ENCODE measurements around the gene LIMK1. TPM values are rescaled to one million over a fixed set of nuclear protein-coding genes. Genes with fewer than 3 reads are reported as not detected.

Gene LIMK1
- total RNA-seq, 1 experiment from 2014 or later, result 63.8 TPM

GRCh38 chr7:74093671-74094223 is 10.1 kb downstream of the LIMK1 start:
- H2AFZ ChIP-seq (ENCODE audit: low read length), result no peak overlapping the region
- H3K14ac ChIP-seq (ENCODE audit: insufficient read depth, low read length), result no peak overlapping the region; the same call in 1 of the 2 replicates
- no peak overlapping the region for H2BK15ac ChIP-seq (ENCODE audit: low read depth, low read length)
- no peak overlapping the region for H3K18ac ChIP-seq (ENCODE audit: insufficient read length, low read depth, low read length)
- no peaks in the 10 kb centered on the region for H3K27me3 ChIP-seq (ENCODE audit: insufficient read depth, low read length)
- no peak overlapping the region for H3K56ac ChIP-seq (ENCODE audit: insufficient read length, low read depth, low read length)
- Mint-ChIP-seq H3K27ac (peak overlapping the region; percentile 95 to 97 (median 95); a peak in 6 of 7 replicates), H3K27me3 (ENCODE audit: low read depth) (no peaks in the 10 kb centered on the region), H3K36me3 (ENCODE audit: insufficient read depth in 1 of 3, low read depth in 3 of 3) (peaks cover 32 to 37% (median 37%) of the 10 kb centered on the region in 3 experiments), H3K4me1 (peaks cover 26% of the 10 kb centered on the region in 2 experiments), H3K9me3 (peaks cover 9 to 12% of the 10 kb centered on the region in 2 experiments), H3K4me3 (peak overlapping the region; percentile 49 to 77)
- no peak overlapping the region for H3K4ac ChIP-seq (ENCODE audit: low read depth, low read length)
- H3K4me1 ChIP-seq (ENCODE audit: insufficient read depth, low read length), result peaks cover 6% of the 10 kb centered on the region; the same call in 1 of the 2 replicates
- H3K27ac ChIP-seq (ENCODE audit: insufficient read length, low read depth, low read length), result no peak overlapping the region
- H2AK5ac ChIP-seq (ENCODE audit: insufficient read length, low read length), result no peak overlapping the region
- H3K9ac ChIP-seq (ENCODE audit: extremely low read depth, insufficient read length, low read length), result no peak overlapping the region
- H2BK20ac ChIP-seq (ENCODE audit: low read depth, low read length, poor library complexity, severe bottlenecking), result no peak overlapping the region
- no peak overlapping the region for H3T11ph ChIP-seq (ENCODE audit: low read length)
- H4K91ac ChIP-seq (ENCODE audit: insufficient read length, low read depth, low read length), result no peak overlapping the region
- H2BK5ac ChIP-seq (ENCODE audit: insufficient read length, low read length), result no peak overlapping the region
- no CpG with 5 or more reads among the region's 15 CpGs for WGBS (ENCODE audit: extremely low coverage, insufficient read length, low lambda C conversion rate)
- H4K8ac ChIP-seq (replicated peaks; ENCODE audit: insufficient read length, low read depth, low read length), result no peak overlapping the region
- H3K23me2 ChIP-seq (ENCODE audit: insufficient read length, low read depth, low read length, poor library complexity, severe bottlenecking), result peaks cover 3% of the 10 kb centered on the region
- peak; percentile 59 for DNase-seq
- no peaks in the 10 kb centered on the region for H3K79me2 ChIP-seq (ENCODE audit: insufficient read depth, low read length)
- TF ChIP-seq CTCF (conservative IDR thresholded peaks at IDR 0.05), result no peak
- H3K23ac ChIP-seq (ENCODE audit: insufficient read length, low read depth, low read length), result no peak overlapping the region
- H3K79me1 ChIP-seq (ENCODE audit: insufficient read depth, low read depth, low read length, poor library complexity, severe bottlenecking), result no peaks in the 10 kb centered on the region
- no peaks in the 10 kb centered on the region for H4K20me1 ChIP-seq (ENCODE audit: control insufficient read depth, insufficient read depth, insufficient read length)
- no peak overlapping the region for H4K5ac ChIP-seq (ENCODE audit: insufficient read length, low read depth, low read length)
- H2BK120ac ChIP-seq (ENCODE audit: low read depth, low read length, poor library complexity, severe bottlenecking), result no peak overlapping the region
- H3K9me3 ChIP-seq (ENCODE audit: control insufficient read depth, low read depth, low read length), result no peaks in the 10 kb centered on the region
- H2BK12ac ChIP-seq (ENCODE audit: insufficient read length, low read depth, low read length), result no peak overlapping the region
- peak overlapping the region; percentile 33 for H3K4me2 ChIP-seq (ENCODE audit: insufficient read depth, insufficient read length, low read length)
